Cardiac muscle cell (in vitro differentiated cells and primary cell): Measurements from ENCODE around the gene TM9SF4. TPM values are rescaled to one million over a fixed set of nuclear protein-coding genes. Genes with fewer than 3 reads are reported as not detected.

ENCODE experiments used
- DNase-seq, 2 donors: peaks; one replicate each; pipeline versions ENCODE4 v3.0.0 to v3.0.0-alpha.2; 2010 to 2017; ENCODE audit warnings: low read depth in 1 of 2, low spot score in 1 of 2
- H3K27ac ChIP-seq: fragments of 200-600 bp; sonication (generic); 2 replicates; pipeline ENCODE4 v1.5.1; 2016
- H3K27me3 ChIP-seq: fragments of 200-600 bp; sonication (generic); 2 replicates; pipeline ENCODE4 v1.6.0; 2016; ENCODE audit warnings: control low read depth
- H3K36me3 ChIP-seq: fragments of 200-600 bp; sonication (generic); 2 replicates; pipeline ENCODE4 v1.5.1; 2016; ENCODE audit warnings: control low read depth
- H3K4me1 ChIP-seq: fragments of 200-600 bp; sonication (generic); 2 replicates; pipeline ENCODE4 v1.8.1; 2017; ENCODE audit warnings: low read depth, mild to moderate bottlenecking, mixed run types
- H3K4me3 ChIP-seq: fragments of 200-600 bp; sonication (generic); 2 replicates; pipeline ENCODE4 v1.5.1; 2016; ENCODE audit warnings: mild to moderate bottlenecking
- H3K9me3 ChIP-seq: fragments of 200-600 bp; sonication (generic); 2 replicates; pipeline ENCODE4 v1.5.1; 2017; ENCODE audit warnings: low read depth, mild to moderate bottlenecking, control low read depth
- polyA plus RNA-seq: library from polyadenylated mRNA; unstranded; fragments of >200 nt; fragmentation: Nextera tagmentation; extraction: Ambion mirVana; gene quantifications from 2 replicates; pipeline ENCODE4 v1.2.1, GENCODE V29; 2016
- total RNA-seq: library from RNA; depleted of rRNA; stranded (reverse); fragments of >200 nt; gene quantifications from 2 replicates; pipeline ENCODE4 v1.2.3, GENCODE V29; 2016
- TF ChIP-seq, protein P1 (sequence below): IDR thresholded peaks from 2 replicates; pipeline ENCODE4 v1.5.1; 2012; ENCODE audit warnings: low read depth, mild to moderate bottlenecking, low read length

Gene TM9SF4
- total and polyA plus RNA-seq, 2 experiments from 2014 or later, result 52.5 to 54.6 TPM

DNA sequence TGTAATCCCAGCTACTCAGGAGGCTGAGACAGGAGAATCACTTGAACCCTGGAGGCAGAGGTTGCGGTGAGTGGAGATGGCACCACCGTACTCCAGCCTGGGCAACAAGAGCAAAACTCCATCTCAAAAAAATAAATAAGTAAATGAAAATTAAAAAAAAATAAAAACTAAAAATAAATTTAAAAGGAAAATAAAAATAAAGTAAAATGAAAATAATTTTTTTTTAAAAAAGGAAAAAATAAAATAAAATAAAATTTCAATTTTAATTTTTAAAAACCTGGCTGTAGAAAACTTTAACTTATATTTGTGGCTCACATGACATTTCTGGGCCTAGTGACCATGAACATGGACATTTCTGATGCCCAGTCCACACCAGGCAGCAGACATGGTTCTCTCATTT lies 41.3 kb upstream of the TM9SF4 start:
- Histone ChIP-seq H3K27me3 (no peaks in the 10 kb centered on the region), H3K4me1 (no peaks in the 10 kb centered on the region), H3K4me3 (no peak overlapping the region), H3K36me3 (no peaks in the 10 kb centered on the region), H3K9me3 (no peaks in the 10 kb centered on the region), H3K27ac (no peak overlapping the region)
- TF ChIP-seq, protein P1, sequence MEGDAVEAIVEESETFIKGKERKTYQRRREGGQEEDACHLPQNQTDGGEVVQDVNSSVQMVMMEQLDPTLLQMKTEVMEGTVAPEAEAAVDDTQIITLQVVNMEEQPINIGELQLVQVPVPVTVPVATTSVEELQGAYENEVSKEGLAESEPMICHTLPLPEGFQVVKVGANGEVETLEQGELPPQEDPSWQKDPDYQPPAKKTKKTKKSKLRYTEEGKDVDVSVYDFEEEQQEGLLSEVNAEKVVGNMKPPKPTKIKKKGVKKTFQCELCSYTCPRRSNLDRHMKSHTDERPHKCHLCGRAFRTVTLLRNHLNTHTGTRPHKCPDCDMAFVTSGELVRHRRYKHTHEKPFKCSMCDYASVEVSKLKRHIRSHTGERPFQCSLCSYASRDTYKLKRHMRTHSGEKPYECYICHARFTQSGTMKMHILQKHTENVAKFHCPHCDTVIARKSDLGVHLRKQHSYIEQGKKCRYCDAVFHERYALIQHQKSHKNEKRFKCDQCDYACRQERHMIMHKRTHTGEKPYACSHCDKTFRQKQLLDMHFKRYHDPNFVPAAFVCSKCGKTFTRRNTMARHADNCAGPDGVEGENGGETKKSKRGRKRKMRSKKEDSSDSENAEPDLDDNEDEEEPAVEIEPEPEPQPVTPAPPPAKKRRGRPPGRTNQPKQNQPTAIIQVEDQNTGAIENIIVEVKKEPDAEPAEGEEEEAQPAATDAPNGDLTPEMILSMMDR, result no peak
- no peak for DNase-seq

- Histone ChIP-seq H3K27ac (no peak overlapping the region), H3K4me1 (no peaks in the 10 kb centered on the region), H3K9me3 (no peaks in the 10 kb centered on the region), H3K36me3 (no peaks in the 10 kb centered on the region), H3K4me3 (no peak overlapping the region), H3K27me3 (peaks cover 4% of the 10 kb centered on the region)
- DNase-seq, result no peak
- TF ChIP-seq, protein P1, result no peak
These were observed 39.8 kb upstream of the TM9SF4 start for GRCh38 chr20:32069711-32070110.

- Histone ChIP-seq H3K27ac (no peak overlapping the region), H3K4me1 (no peaks in the 10 kb centered on the region), H3K36me3 (no peaks in the 10 kb centered on the region), H3K4me3 (no peak overlapping the region), H3K9me3 (no peaks in the 10 kb centered on the region), H3K27me3 (peaks cover 7% of the 10 kb centered on the region)
- DNase-seq, result no peak
- TF ChIP-seq, protein P1, result no peak
These were observed 39.2 kb upstream of the TM9SF4 start for GRCh38 chr20:32070282-32070681.

GRCh38 chr20:32070690-32071213 lies 38.8 kb upstream of the TM9SF4 start:
- Histone ChIP-seq H3K9me3 (no peaks in the 10 kb centered on the region), H3K36me3 (no peaks in the 10 kb centered on the region), H3K27ac (no peak overlapping the region), H3K4me1 (no peaks in the 10 kb centered on the region), H3K4me3 (no peak overlapping the region), H3K27me3 (peaks cover 7% of the 10 kb centered on the region)
- TF ChIP-seq, protein P1, result no peak
- DNase-seq, result no peak

GRCh38 chr20:32071395-32072167 lies 37.9 kb upstream of the TM9SF4 start:
- Histone ChIP-seq H3K4me1 (no peaks in the 10 kb centered on the region), H3K36me3 (no peaks in the 10 kb centered on the region), H3K4me3 (no peak overlapping the region), H3K27me3 (peaks cover 10% of the 10 kb centered on the region), H3K27ac (no peak overlapping the region), H3K9me3 (no peaks in the 10 kb centered on the region)
- no peak for DNase-seq
- TF ChIP-seq, protein P1, result no peak
